DOHH2 (cell line): ENCODE results near the gene HSD3B7.

Experiments
- CTCF ChIP-seq: fragments of 200-600 bp; sonication (generic); IDR thresholded peaks from one replicate; pipeline ENCODE4 v1.5.1; 2014; ENCODE audit warnings: antibody characterized with exemption, mild to moderate bottlenecking, low read depth, low read length; ENCODE audit not compliant: poor library complexity, severe bottlenecking
- EZH2phosphoT487 ChIP-seq: fragments of 200-600 bp; sonication (generic); IDR thresholded peaks from 2 replicates; pipeline ENCODE4 v1.6.1; 2017; ENCODE audit warnings: borderline replicate concordance, mild to moderate bottlenecking, antibody characterized with exemption, low read length, moderate library complexity, mixed read lengths

- TF ChIP-seq CTCF (no peak), EZH2phosphoT487 (no peak)
Measured at GRCh38 chr16:30951193-30951592, 33.8 kb upstream of the HSD3B7 start.
